ENCODE results near the gene PGP.

PGP gene

DNA sequence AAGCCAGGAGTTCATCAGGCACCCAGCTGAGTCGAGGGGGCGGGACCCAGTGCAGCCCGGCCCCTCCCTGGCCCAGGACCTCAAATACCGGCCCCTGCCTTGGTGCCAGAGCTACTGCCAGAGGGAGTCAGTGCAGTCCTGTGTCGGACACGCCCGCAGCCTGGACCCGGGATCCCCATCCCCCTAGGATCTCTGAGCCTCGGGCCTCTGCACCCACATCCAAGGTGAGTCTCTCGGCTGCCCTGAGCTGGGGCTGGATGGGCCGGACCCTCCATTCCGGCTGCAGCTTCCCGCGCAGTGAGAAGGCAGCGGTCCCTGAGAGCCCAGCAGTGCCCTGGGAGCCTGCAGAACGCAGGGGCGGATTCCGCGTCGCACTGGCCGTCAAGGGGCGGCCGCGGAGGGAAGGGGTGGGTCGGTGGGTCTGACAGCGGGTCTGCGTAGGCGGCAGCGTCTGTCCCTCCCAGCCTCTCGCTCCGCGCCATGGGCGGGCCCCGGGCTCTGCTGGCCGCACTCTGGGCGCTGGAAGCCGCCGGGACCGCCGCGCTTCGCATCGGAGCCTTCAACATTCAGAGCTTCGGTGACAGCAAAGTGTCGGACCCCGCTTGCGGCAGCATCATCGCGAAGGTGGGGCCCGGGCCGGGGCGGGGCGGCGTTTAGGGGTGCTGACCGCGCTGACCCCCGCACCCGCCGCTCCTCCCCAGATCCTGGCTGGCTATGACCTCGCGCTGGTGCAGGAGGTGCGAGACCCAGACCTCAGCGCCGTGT is 21.9 kb upstream of the PGP start, which contains the start of gene DNASE1L2:
TSS of gene DNASE1L2 (plus strand) at position 108 of the 765 bp plus-strand sequence. CDS start at position 481, 373 bp downstream.
- DNase-seq = no peak

DNA sequence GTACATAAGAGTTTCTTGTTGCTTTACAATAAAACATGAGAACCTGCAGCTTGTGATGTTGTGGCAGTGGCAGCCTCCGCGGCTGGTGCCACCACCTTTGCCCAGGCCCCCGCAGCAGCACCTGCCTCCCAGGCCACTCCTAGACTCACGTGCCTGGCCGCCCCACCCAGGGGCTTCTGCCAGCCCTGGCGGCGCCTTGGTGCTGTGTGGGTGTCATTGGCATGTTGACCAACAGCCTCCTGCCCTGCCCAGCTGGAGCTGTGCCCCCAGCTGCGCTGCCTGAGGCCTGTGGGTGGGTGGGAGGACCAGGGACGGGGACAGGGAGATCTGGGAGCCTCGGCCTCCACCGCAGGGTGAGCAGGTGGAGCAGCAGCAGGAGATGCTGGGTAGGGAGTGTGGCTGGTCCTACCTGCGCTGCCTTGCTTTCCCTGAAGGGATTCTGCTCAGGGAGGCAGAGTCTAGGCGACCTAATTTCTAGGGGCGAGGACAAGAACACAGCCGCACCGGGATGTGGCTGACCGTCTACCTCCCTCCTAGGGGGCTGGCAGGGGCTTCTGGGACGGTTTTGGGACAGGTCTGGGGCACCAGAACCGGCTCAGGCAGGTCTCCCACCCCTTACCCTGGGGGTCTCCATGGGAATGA is 21.2 kb upstream of the PGP start:
- no peak for DNase-seq

- DNase-seq = no peak
These were observed 20.6 kb upstream of the PGP start for GRCh38 chr16:2235234-2235651.

- no peak for DNase-seq
These were observed 20.2 kb upstream of the PGP start for GRCh38 chr16:2234813-2235170.

GRCh38 chr16:2233872-2234812 is 19.5 kb upstream of the PGP start:
- no peak for DNase-seq

GRCh38 chr16:2233046-2233775 is 18.6 kb upstream of the PGP start:
- no peak for DNase-seq

DNA sequence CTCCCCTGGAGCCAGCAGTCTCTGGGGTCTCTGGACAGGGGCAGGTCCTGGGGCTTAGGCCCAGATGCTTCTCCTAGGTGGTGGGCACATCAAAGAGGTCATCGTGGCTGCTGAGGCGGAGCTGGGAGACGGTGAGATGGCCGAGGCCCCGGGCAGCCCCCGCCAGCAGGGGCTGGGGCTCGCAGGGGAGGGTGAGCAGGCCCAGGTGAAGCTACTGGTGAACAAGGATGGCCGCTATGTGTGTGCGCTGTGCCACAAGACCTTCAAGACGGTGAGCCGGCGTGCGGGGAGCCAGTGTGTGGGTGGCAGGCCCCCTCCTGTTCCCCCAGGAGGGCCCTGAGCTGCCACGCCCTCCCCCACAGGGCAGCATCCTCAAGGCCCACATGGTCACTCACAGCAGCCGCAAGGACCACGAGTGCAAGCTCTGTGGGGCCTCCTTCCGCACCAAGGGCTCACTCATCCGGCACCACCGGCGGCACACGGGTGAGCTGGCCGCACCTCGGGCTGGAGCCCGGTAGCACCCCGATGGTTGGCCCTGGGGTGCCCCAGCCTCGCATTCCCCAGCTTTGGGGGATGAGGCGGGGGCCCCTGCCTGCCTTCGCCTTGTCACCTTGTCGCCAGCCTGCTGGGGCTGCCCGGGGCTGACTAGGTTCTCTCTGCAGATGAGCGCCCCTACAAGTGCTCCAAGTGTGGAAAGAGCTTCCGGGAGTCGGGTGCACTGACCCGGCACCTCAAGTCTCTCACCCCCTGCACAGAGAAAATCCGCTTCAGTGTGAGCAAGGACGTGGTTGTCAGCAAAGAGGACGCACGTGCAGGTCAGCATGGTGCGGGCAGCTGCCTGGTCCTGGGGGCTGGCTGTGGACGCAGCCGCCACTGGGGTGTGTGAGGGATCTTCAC is 17.7 kb upstream of the PGP start:
- no peak for DNase-seq

DNA sequence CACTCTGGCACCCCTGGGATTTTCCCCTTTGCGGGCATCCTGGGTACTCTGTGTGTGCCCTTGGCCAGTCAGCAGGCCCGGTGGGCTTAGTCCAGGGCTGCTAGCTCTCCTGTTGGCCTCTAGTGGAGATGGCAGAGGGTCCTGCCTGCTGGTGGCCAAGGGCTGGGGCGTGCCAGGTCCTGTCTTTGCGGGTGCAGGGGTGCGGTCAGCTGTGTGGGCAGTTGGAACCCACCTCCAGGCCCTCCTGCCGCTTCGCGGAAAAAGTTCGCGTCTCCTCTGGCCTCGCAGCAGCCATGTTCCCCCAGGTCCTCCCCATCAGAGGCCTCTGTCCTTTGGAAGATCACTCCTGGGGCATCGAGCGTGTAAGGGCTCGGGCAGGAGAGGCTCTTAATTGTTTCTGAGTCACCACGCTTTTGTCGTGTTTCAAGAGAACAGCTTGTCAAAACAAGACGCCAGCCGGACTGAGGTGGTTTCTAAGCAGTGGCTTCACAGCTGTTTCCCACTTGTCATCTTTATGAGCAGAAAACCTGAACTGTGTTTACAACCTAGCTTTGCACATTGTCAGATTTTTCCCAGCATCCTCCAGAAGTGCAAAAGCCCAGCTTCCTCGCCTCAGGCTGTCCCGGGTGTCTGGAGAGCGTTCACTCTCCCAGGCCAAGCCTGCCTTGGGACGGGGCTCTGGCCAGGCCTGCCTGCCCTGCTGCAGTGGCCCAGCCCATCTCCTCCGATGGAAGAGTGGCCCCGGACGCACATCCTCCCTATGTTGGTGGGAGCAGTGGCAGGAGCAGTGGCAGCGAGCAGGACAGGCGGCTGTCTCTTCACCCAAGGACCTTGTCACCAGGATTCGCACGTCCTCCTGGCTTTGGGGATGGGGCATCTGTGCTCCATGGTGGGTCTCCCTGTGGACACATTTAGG is 16.6 kb upstream of the PGP start:
- DNase-seq = no peak

DNA sequence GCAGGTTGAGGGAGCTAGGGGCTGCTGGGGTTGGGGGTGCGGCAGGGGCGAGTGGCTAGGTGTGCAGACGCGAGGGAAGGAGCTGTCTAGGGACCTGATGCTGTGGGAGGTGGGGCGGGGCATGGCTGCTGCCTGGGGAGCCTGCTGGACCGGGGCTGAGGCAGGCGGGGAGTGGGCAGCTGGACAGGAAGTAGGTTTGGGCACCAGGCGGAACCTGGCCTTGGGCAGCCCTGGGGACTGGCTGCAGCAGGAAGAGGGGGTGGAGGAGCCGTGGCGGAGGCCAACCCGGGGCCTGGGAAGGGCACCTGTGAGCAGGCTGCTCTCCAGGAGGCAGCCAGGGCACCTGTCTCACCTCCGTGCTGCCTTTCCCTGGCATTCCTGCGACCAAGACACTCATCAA is 15.7 kb upstream of the PGP start:
- DNase-seq = no peak

DNA sequence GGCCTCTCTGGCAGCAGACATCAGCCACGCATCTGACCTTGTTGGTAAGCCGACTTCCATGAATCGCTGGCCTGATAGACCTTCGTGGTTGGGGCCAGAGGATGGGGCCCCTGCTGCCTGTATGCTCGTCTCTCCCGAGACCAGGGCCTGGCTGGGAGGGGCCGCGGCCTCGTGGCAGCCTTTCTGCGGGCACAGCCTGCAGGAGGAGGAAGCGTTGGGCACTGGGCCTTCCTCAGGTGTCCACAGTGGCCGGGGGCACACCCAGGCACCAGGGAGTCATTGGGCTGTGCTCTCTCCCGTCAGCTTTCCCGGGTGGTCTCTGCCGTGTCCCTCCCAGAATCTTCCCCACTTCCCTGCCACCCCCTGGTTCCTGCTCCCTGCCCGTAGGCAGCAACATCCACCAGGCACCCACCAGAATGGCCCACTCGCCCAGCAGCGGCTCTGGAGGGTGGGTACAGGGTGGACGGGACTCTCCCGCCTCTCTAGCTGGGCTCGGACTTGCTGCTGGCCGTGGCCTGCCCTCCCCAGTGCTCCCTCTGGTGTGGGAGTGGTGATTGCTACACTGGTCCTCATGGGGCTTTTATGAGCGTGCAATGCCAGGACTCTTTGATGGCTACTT is 15.1 kb upstream of the PGP start:
- no peak for DNase-seq

DNA sequence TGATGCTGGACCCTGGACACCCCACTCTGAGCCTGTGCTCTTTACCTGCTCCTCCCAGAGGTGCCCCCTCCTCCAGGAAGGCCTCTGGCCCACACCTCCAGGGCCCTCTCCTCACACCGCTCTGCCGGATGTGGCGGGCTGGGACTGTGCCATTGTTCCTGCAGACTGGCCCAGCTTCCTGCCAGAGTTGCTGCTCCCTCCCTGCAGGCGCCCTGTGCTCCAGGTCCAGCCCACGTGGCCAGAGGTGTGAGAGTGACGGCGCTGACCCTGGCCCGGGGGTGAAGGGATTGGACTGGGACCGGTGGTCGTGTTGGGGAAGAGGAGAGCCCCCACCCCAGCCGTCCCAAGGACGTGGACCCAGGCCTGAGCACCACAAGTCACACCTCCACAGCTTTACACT is 14.5 kb upstream of the PGP start:
- no peak for DNase-seq

DNA sequence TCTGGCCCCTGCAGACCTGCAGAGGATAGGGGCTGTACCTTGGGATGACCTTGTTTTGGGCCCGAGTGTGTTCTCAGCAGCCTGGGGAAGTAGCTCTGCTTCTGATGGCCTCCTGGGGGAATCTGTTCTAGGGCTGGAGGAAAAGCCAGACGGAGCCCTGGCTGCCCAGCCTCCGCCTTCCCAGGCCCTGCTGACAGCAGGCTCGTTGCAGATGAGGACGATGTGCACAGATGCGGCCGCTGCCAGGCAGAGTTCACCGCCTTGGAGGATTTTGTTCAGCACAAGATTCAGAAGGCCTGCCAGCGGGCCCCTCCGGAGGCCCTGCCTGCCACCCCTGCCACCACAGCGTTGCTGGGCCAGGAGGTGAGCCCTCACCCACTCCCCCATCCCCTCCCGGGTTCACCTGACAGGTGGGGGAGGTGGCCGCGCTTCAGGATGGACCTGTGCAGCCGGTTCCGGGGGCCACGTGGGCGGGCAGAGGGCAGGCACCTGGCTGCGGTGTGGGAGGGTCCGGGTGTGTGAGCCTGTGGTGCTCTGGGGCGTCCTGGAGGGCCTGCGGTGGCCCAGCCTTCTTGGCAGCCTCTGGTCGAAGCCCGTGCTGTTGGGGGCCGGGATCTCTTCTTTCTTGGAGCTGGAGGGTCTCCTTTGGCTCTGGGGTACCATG is 13.7 kb upstream of the PGP start:
- no peak for DNase-seq

- no peak for DNase-seq
These were observed 12.3 kb upstream of the PGP start for GRCh38 chr16:2226918-2227317.

DNA sequence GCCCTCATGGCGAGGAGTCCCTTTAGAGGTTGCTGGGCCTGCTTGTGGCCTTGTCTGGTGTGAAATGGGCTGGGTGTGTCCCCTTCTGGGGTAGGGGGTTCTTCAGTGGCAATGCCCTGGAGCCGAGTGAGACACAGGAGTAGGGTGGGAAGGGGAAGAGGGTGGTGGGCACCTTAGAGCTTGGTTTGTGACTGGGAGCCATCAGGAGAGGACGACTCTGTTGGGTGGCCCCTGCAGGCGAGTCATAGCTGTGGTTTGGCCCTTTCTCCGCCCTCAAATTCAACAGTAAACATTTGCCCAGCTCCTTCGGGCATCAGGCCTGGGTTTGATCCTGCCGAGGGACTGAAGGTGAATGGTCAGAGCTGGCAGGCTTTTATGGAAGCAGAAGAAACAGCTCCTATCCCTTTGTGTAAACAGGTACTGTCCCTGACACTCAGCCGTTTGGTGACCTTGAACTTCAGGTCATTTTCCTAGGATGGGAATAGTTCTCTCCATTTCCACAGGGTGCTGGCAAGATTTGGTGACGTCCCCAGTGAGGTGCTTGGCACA is 11.7 kb upstream of the PGP start:
- DNase-seq = no peak

GRCh38 chr16:2223942-2224486 is 9.4 kb upstream of the PGP start:
- DNase-seq = no peak

GRCh38 chr16:2223221-2223941 is 8.7 kb upstream of the PGP start, which contains the start of gene E4F1:
Gene E4F1, plus strand, starts transcription at chr16:2223591. Its CDS starts 23 bp downstream, at chr16:2223614.
- DNase-seq = peak; percentile 100

- DNase-seq = no peak
These were observed 1.7 kb upstream of the PGP start for GRCh38 chr16:2216330-2216729.

Measured in CD4-positive, alpha-beta T cell treated with Interleukin-4 for 1 hour (primary cell).